Stimulated activated CD8-positive, alpha-beta memory T cell treated with anti-CD3 and anti-CD28 coated beads, Interleukin-4, amount 100 ng/mL, for 24 hours (primary cell): Measurements from ENCODE around the gene CCDC122.

ENCODE experiments used
- DNase-seq: peaks from one replicate; pipeline ENCODE4 v3.0.0-alpha.2; 2020; ENCODE audit warnings: low read depth

CCDC122 gene

DNA sequence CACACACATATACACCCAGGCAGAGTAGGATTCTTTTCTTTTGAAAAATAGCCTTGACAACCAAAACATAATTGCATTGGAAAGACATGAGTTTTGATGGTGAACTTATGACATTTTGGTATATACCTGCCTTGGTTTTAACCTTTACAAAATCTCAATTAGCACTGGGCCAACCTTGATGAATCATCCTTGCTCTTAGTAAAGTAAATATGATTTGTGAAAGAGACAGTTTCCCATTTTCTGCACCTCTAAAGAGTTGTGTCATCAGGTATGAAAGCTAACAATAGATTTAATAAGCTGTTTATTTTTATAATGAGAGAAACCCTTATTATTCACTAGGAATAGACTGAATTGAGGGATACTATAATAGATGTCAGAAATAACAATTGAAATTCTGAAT is 77.0 kb downstream of the CCDC122 start:
- DNase-seq = no peak

DNA sequence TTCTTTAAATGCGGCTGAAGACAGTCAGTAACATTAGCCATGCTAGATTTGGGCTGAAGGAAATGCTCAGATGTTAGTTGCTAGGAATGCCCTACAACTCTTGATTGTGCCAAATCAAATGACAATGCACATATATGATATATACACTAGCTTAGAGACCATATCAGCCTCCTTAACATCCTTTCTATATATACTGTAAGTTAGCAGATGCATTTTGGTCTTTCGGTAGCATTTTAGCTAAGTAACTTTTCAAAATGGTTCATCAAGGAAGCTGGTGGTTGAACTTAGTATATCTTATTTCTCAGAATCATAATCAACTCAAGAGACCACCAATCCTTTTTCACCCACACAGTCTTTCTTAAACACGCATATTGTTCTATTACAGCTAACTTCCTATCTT is 78.7 kb downstream of the CCDC122 start:
- DNase-seq = no peak

DNA sequence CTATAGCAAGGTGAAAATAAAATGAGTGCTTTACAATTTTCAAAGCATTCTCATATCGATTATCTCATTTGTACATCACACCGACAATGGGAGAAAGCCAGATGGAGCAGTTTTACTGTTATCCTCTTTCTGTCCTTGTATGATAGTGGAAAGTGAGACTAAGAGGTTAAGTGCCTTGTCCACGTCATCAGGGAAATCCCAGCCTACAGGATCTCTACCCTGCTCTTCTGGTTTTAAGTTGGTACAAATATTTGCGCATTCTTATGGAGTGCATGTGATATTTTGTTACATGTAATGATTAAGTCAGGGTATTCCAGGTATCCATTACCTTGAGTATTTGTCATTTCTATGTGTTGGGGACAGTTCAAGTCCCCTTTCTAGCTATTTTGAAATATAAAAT is 80.3 kb downstream of the CCDC122 start:
- DNase-seq = no peak

DNA sequence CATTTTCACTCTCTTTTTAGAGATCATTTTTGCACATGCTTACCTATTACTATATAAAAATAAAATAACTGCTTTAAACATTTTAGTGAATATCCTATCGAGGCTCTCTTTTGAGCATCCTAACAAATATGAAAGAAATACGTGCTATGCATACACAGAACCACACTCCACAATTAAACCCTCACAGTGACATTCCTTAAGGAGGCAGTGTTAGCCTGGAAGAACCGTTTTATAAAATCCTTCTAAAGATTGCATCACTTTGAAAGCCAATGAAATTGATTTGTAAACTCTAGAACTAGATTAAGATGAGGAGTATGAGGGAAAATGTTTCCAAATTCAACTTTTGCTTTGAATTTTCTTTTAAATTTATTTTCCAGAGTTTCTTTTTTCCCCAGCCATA is 81.7 kb downstream of the CCDC122 start:
- no peak for DNase-seq

DNA sequence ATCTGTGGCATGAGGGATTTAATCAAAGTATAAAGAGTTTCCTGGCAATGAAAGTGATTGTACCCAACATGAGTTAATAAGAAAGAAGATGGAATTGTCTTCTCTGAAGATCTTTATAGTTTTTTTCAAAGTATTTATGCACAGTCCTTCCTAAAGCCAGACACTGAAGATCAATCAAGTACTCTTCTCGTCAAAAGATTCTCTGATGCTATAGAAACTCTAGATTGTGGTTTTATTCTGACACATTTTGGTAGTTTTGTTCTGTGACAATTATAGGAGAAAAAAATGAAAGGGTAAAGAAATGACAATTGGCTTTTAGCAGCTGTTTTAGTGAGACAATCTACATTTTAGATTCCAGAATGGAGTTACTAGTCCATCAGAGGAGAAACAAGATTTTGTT is 82.4 kb downstream of the CCDC122 start:
- no peak for DNase-seq

DNA sequence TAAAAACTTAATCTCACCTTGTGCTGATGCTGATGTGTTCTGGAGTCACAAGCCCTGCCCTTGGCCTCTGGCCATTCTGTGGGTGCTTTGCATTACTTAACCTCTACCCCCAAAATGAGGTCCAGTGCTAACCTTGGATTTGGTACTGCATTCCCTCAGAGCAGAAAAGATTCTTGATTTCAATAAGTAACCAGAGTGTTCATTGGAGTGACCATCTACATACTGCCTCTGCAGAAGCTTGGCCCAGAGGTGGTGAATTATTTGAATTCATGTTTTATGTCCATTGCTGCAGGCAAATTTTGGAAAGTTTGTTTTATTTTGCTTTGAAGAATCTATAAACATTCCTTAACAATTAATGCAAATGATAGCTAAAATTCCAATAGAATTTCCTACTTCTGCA is 85.1 kb downstream of the CCDC122 start:
- DNase-seq = no peak

DNA sequence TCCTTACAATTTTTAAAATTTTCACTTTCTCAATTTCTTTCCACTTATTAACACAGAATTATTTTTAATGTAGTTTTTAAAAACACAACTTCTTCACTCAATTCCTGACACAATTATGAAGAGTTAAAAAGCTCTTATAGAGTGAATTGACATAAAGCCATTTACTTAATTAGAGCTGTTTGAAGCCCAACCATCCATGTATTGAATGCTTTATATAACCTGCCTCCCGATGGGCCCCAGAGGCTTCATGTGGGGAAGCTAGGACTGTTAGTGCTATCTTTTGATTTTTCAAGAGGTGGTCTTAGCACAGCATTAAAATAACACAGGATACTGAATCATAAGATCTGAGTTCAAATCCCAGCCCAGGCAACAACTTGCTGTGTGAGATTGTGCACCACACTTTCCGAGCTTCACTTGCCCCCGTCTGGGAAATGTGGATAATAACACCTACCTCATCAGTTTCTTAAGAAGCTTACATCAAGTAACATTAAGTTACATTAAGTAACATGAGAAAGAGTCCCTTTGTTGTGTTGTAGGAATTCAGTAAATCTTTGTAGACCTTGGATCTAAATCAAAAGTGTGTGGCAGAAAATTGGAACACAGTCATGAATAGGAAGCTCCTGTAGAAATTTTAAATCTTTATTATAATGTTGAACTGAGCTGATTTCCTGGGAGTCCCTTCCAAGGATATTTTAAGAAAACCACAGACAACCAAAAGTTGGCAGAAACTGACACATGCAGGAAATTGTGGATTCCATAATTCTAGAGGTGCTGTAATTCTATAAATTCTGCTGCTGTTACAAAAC is 87.3 kb downstream of the CCDC122 start:
- DNase-seq = no peak

DNA sequence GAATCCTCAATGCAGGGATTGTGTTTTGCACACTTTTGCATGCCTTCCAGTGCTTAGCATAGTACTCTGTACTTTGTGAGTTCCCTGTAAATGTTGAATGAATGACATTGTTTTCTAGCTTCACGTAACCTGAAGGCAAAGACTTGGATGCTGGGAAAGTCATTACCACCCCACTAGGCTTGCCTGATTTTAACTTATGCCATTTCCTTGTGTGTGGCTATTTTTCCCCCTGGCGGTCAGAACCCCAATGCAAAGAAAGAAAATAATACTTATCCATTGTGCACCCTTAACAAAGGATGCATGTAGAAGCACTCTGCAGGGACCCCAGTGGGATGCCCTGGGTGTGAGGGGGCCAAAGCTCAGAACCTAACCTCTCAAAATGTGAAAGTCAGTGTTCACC is 91.5 kb downstream of the CCDC122 start:
- DNase-seq = no peak

DNA sequence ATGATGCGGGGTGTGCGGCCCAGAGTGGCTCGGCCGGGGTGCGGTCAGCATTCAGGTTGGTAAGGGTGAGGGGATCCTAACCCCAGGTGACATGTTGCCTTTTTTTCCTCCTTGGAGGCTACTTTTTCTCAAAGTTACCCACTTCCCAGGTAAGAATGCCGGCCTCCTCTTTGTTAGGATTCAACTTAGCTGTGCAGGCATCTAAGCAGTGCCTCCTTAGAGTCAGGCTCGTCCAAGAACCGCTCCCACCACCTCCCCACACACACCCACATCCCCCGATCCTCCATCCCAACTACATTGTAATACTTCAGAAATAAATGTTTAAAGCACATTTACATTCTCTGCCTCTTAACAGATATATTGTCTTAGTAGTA is 92.0 kb downstream of the CCDC122 start:
- no peak for DNase-seq

DNA sequence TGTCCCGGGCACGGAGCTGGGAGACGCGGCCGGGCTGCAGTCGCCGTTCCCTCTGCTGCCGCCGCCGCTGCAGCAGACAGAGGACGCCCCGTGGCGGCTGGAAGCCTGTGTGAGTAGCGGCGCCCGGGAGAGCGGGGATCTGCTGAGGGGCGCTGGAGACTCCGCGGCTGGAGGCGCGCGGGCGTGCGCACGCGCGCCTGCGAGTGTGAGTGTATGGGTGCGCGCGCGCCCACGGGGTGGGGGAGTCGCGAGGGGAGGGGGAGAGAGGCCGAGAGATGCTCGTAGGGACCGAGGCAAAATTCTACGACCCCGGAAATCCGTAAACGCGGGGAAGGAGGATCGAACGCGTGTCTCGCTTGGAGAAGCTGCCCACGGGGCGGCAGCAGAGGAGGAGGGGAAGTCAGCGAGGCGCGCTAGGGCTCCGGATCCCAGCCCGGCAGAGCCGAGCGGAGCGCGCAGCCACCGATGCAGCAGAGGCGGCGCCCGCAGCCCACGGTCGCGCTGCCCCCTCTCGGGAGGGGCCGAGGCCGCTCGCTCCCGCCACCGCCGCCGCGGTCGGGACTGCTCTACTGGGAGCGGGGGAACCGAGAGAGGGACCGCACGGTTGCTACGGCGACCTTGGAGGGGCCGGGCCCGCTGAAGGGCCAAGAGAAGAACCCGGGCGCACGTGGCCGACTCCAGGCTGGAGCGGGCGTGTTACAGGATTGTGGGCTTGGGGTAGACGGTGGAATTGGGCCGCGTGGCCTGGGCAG is 92.6 kb downstream of the CCDC122 start, which contains the start of gene ENOX1:
Gene ENOX1, minus strand, starts transcription at position 207 of the 752 bp plus-strand sequence.
- DNase-seq = no peak

DNA sequence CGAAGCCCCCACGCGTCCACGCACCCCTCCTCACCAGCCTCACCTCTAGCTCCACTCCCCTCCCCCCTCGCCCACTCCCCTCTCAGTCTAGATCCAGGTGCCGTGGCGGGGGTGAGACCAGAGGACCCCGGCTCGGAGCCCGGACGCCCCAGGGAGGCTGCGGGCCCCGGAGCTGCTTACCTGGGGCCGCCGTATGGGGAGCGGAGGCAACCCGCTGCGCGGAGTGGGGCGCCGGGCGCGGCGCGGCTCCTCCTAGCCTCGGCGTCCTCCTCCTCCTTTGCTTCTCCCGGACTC is 93.1 kb downstream of the CCDC122 start:
- no peak for DNase-seq
